PC-9 (cell line): Measurements from ENCODE around the gene SHOC2. TPM values are rescaled to one million over a fixed set of nuclear protein-coding genes. Genes with fewer than 3 reads are reported as not detected.

Source experiments
- BruUV-seq: library from RNA; stranded (reverse); fragments of 400-500 nt; replicated peaks from 2 replicates; lab custom pipeline; 2021; lab: Mats Ljungman, UMichigan
- CTCF ChIA-PET: fragments of 300-600 bp; sonication (Branson Sonifier 250); formaldehyde crosslinking; loops from one replicate; lab custom pipeline; 2022; ENCODE audit warnings: antibody characterized with exemption; lab: Charles Lee
- POLR2A ChIA-PET: fragments of 300-600 bp; sonication (Branson Sonifier 250); formaldehyde crosslinking; loops from one replicate; lab custom pipeline; 2022; ENCODE audit warnings: antibody characterized with exemption; ENCODE audit not compliant: unreplicated experiment; lab: Charles Lee
- DNase-seq, 2 experiments: peaks; one replicate each; pipeline versions ENCODE4 v3.0.0 to v3.0.0-alpha.2; 2015 to 2022; ENCODE audit warnings: mixed read lengths in 1 of 2
- H2AFZ ChIP-seq: fragments of 200-600 bp; sonication (generic); 2 replicates; pipeline ENCODE4 v1.8.1; 2017; ENCODE audit warnings: antibody characterized with exemption
- H3F3A ChIP-seq: fragments of 200-600 bp; sonication (generic); 2 replicates; pipeline ENCODE4 v1.8.1; 2017; ENCODE audit warnings: antibody characterized with exemption, mild to moderate bottlenecking, low read depth; ENCODE audit not compliant: insufficient read depth
- H3K27ac ChIP-seq: fragments of 200-600 bp; sonication (generic); 2 replicates; pipeline ENCODE4 v1.6.1; 2016; ENCODE audit warnings: mixed run types
- H3K27me3 ChIP-seq: fragments of 200-600 bp; sonication (generic); 2 replicates; pipeline ENCODE4 v1.6.1; 2016; ENCODE audit warnings: low read depth, mixed run types; ENCODE audit not compliant: insufficient read depth
- H3K36me3 ChIP-seq: fragments of 200-600 bp; sonication (generic); 2 replicates; pipeline ENCODE4 v1.6.1; 2016; ENCODE audit warnings: low read depth, mixed run types
- H3K4me1 ChIP-seq: fragments of 200-600 bp; sonication (generic); replicated peaks from 2 replicates; pipeline ENCODE4 v1.6.1; 2016; ENCODE audit warnings: mixed run types; ENCODE audit not compliant: insufficient read depth
- H3K4me2 ChIP-seq: fragments of 200-600 bp; sonication (generic); 2 replicates; pipeline ENCODE4 v1.6.1; 2017; ENCODE audit warnings: mixed run types
- H3K4me3 ChIP-seq: fragments of 200-600 bp; sonication (generic); 2 replicates; pipeline ENCODE4 v1.6.1; 2016; ENCODE audit warnings: mixed run types
- H3K79me2 ChIP-seq: fragments of 200-600 bp; sonication (generic); 2 replicates; pipeline ENCODE4 v1.6.1; 2017; ENCODE audit warnings: low read depth, mixed run types
- H3K9me2 ChIP-seq: fragments of 200-600 bp; sonication (generic); 2 replicates; pipeline ENCODE4 v1.8.1; 2017; ENCODE audit warnings: mild to moderate bottlenecking; ENCODE audit not compliant: insufficient read depth
- H3K9me3 ChIP-seq: fragments of 200-600 bp; sonication (generic); 2 replicates; pipeline ENCODE4 v1.8.1; 2016; ENCODE audit warnings: low read depth; ENCODE audit not compliant: insufficient read depth
- H4K20me1 ChIP-seq: fragments of 200-600 bp; sonication (generic); 2 replicates; pipeline ENCODE4 v1.8.1; 2017; ENCODE audit not compliant: insufficient read depth
- EZH2 ChIP-seq: fragments of 200-600 bp; sonication (generic); IDR thresholded peaks from 2 replicates; pipeline ENCODE4 v1.8.0; 2017; ENCODE audit warnings: antibody characterized with exemption, low read depth
- intact Hi-C: fragments of 100-400 bp; cut with micrococcal nuclease; formaldehyde crosslinking; loops from one replicate; pipeline ENCODE4 v1.10.0; 2022; ENCODE audit not compliant: unreplicated experiment
- total RNA-seq: library from RNA; stranded (reverse); gene quantifications from 2 replicates; pipeline ENCODE4 v1.2.3, GENCODE V29; 2021
- TF ChIP-seq, protein P1 (sequence below): fragments of 200-600 bp; sonication (generic); conservative IDR thresholded peaks from 2 replicates; pipeline ENCODE4 v1.6.1; 2017; ENCODE audit warnings: mixed run types, antibody characterized with exemption, mild to moderate bottlenecking, moderate library complexity

SHOC2 gene
- total RNA-seq, 1 experiment from 2014 or later = 20.2 TPM

DNA sequence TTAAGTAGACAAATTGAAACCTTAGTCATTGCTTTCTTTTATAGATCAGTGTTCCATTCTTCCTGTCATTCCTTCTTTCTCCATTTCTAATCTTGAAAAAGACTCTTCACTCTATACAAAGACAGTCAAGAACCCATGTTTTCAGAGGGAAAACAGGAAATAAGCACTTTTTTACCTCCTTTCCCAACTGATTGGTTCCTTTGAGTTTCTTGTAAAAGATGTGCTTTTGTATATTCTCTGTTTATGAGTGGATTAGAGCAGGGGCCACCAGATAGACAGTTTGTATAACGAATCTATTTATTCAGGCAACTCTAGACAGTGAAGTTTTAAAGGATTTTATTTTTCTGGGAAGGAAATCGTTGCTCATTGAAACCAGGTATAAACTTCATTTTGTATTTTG lies 49.8 kb downstream of the SHOC2 start:
- Histone ChIP-seq H3K9me3 (no peaks in the 10 kb centered on the region), H4K20me1 (no peaks in the 10 kb centered on the region), H3K36me3 (no peaks in the 10 kb centered on the region), H2AFZ (no peak overlapping the region), H3K27ac (no peak overlapping the region), H3K27me3 (no peaks in the 10 kb centered on the region), H3K4me2 (no peak overlapping the region), H3F3A (no peaks in the 10 kb centered on the region), H3K9me2 (no peaks in the 10 kb centered on the region), H3K4me1 (no peaks in the 10 kb centered on the region), H3K79me2 (peaks cover 12% of the 10 kb centered on the region), H3K4me3 (no peak overlapping the region)
- no TSS peak for BruUV-seq
- intact Hi-C loops = no loop called here
- TF ChIP-seq, protein P1, sequence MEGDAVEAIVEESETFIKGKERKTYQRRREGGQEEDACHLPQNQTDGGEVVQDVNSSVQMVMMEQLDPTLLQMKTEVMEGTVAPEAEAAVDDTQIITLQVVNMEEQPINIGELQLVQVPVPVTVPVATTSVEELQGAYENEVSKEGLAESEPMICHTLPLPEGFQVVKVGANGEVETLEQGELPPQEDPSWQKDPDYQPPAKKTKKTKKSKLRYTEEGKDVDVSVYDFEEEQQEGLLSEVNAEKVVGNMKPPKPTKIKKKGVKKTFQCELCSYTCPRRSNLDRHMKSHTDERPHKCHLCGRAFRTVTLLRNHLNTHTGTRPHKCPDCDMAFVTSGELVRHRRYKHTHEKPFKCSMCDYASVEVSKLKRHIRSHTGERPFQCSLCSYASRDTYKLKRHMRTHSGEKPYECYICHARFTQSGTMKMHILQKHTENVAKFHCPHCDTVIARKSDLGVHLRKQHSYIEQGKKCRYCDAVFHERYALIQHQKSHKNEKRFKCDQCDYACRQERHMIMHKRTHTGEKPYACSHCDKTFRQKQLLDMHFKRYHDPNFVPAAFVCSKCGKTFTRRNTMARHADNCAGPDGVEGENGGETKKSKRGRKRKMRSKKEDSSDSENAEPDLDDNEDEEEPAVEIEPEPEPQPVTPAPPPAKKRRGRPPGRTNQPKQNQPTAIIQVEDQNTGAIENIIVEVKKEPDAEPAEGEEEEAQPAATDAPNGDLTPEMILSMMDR = no peak
- no peak for TF ChIP-seq EZH2
- no peak for DNase-seq
- POLR2A ChIA-PET = no interaction called here
- CTCF ChIA-PET = no interaction called here

DNA sequence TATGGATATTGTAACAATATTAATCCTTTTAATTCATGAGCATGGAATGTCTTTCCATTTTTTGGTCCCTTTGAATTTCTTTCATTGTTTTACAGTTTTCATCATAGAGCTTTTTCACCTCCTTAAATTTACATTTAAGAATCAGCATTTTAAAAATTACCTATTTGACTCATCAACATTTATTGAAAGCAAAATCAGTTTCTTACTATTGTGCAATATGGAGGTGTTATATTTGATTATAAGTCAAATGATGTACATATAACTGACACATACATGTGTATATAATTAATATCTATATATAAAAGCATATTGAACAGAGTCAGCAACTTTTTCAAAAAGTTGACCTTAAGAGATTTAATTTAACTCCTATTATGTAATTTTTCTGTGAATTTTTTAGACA lies 52.2 kb downstream of the SHOC2 start:
- Histone ChIP-seq H3K4me2 (no peak overlapping the region), H3K4me3 (no peak overlapping the region), H3K36me3 (no peaks in the 10 kb centered on the region), H3F3A (no peaks in the 10 kb centered on the region), H2AFZ (no peak overlapping the region), H3K27me3 (no peaks in the 10 kb centered on the region), H3K79me2 (peaks cover 12% of the 10 kb centered on the region; the same call in 1 of the 2 replicates), H3K9me2 (no peaks in the 10 kb centered on the region), H3K4me1 (no peaks in the 10 kb centered on the region), H3K9me3 (no peaks in the 10 kb centered on the region), H3K27ac (no peak overlapping the region), H4K20me1 (no peaks in the 10 kb centered on the region; the same call in 1 of the 2 replicates)
- intact Hi-C loops = no loop called here
- no TSS peak for BruUV-seq
- POLR2A ChIA-PET = no interaction called here
- TF ChIP-seq, protein P1 = no peak
- no peak for TF ChIP-seq EZH2
- DNase-seq = no peak
- CTCF ChIA-PET = no interaction called here

DNA sequence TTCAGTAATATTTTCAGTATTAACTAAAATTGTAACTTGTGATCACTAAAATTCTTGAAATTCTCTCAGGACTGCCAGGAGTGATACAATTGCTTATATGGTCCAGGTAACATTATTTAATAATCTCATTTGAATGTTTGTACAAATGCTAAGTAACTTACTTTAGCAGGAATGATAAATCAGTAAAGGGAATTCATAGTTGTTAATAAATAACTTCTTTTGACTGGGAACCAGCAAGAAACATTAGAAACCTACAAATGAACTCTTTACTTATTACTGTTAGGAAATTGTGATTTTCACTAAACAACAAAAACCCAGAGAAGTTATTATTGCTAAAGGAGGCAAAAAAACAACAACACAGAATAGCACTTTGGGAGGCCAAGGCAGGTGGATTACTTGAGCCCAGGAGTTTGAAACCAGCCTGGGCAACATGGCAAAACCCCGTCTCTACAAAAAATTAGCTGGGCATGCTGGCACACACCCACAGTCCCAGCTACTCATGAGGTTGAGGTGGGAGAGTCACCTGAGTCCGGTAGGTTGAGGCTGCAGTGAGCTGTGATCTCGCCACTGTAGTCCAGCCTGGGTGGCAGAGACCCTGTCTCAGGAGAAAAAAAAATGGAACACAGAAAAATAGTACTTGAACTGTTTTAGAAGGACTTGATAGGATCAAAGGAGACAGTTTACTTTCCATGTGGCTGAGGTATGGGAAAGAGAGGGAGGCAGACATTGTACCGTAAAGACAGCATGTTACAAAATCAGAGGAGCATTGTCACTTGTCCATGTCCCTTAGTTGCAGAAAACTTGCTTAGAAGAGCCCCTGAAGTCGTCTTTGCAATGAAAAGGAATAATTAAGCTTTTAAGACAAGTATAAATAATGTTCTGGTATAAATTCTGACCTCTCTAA lies 53.1 kb downstream of the SHOC2 start:
- Histone ChIP-seq H3K79me2 (peaks cover 12% of the 10 kb centered on the region), H3K9me3 (no peaks in the 10 kb centered on the region), H4K20me1 (no peaks in the 10 kb centered on the region; the same call in 1 of the 2 replicates), H3K36me3 (no peaks in the 10 kb centered on the region), H2AFZ (no peak overlapping the region), H3K4me3 (no peak overlapping the region), H3K4me1 (no peaks in the 10 kb centered on the region), H3K27me3 (no peaks in the 10 kb centered on the region), H3K4me2 (no peak overlapping the region), H3F3A (no peaks in the 10 kb centered on the region), H3K27ac (no peak overlapping the region), H3K9me2 (no peaks in the 10 kb centered on the region)
- ChIA-PET POLR2A (no interaction called here), CTCF (no interaction called here)
- no peak for DNase-seq
- no TSS peak for BruUV-seq
- intact Hi-C loops = no loop called here
- TF ChIP-seq, protein P1 = no peak
- TF ChIP-seq EZH2 = no peak
